Caco-2 (cell line): ENCODE results near the gene ZSWIM4. TPM values are rescaled to one million over a fixed set of nuclear protein-coding genes. Genes with fewer than 3 reads are reported as not detected.

Source experiments
- BruUV-seq: library from RNA; stranded (reverse); fragments of 400-500 nt; replicated peaks from 2 replicates; lab custom pipeline; 2021; lab: Mats Ljungman, UMichigan
- CTCF ChIA-PET: fragments of 300-600 bp; sonication (Branson Sonifier 250); formaldehyde crosslinking; loops from one replicate; lab custom pipeline; 2022; ENCODE audit warnings: antibody characterized with exemption; lab: Charles Lee
- POLR2A ChIA-PET: fragments of 300-600 bp; sonication (Branson Sonifier 250); formaldehyde crosslinking; loops from one replicate; lab custom pipeline; 2022; ENCODE audit warnings: antibody characterized with exemption; lab: Charles Lee
- DNase-seq, 2 experiments: peaks; one replicate each; pipeline versions ENCODE4 v3.0.0 to v3.0.0-alpha.2; 2020 to 2022
- H3K27me3 ChIP-seq: replicated peaks from 2 replicates; pipeline ENCODE4 v1.6.0; 2011; ENCODE audit warnings: low read length; ENCODE audit not compliant: control insufficient read depth, insufficient read depth
- H3K36me3 ChIP-seq: 2 replicates; pipeline ENCODE4 v1.5.1; 2011; ENCODE audit warnings: low read length; ENCODE audit not compliant: control insufficient read depth, insufficient read depth
- H3K4me1 ChIP-seq: fragments of 250-450 bp; sonication (Bioruptor Pico); 2 replicates; pipeline ENCODE4 v1.5.1; 2020; ENCODE audit warnings: mild to moderate bottlenecking
- H3K4me3 ChIP-seq: 2 replicates; pipeline ENCODE4 v1.5.1; 2011; ENCODE audit warnings: low read depth, mild to moderate bottlenecking, control low read depth, low read length
- H3K9me3 ChIP-seq: fragments of 250-450 bp; sonication (Bioruptor Pico); 2 replicates; pipeline ENCODE4 v1.5.1; 2020; ENCODE audit warnings: mild to moderate bottlenecking, moderate library complexity
- H3K27ac Mint-ChIP-seq: one replicate; pipeline ENCODE4 v1.8.0; 2022; ENCODE audit warnings: mixed read lengths; ENCODE audit not compliant: unreplicated experiment
- H3K27me3 Mint-ChIP-seq: one replicate; pipeline ENCODE4 v1.8.0; 2022; ENCODE audit warnings: mixed read lengths; ENCODE audit not compliant: insufficient read depth, unreplicated experiment
- H3K36me3 Mint-ChIP-seq: one replicate; pipeline ENCODE4 v1.8.0; 2022; ENCODE audit warnings: mild to moderate bottlenecking, mixed read lengths; ENCODE audit not compliant: insufficient read depth, unreplicated experiment
- H3K4me1 Mint-ChIP-seq: one replicate; pipeline ENCODE4 v1.8.0; 2022; ENCODE audit warnings: low read depth, mixed read lengths; ENCODE audit not compliant: unreplicated experiment
- H3K4me3 Mint-ChIP-seq: one replicate; pipeline ENCODE4 v1.8.0; 2022; ENCODE audit warnings: mild to moderate bottlenecking, moderate library complexity, mixed read lengths; ENCODE audit not compliant: unreplicated experiment
- H3K9me3 Mint-ChIP-seq: one replicate; pipeline ENCODE4 v1.8.0; 2022; ENCODE audit warnings: mixed read lengths; ENCODE audit not compliant: unreplicated experiment
- intact Hi-C: fragments of 100-400 bp; cut with micrococcal nuclease; formaldehyde crosslinking; loops from one replicate; pipeline ENCODE4 v1.10.0; 2022; ENCODE audit not compliant: unreplicated experiment
- total RNA-seq: library from RNA; stranded (reverse); gene quantifications from 2 replicates; pipeline ENCODE4 v1.2.3, GENCODE V29; 2022
- TF ChIP-seq, protein P1 (sequence below), 2 experiments: fragments of 200-600 bp in 1 of 2; IDR thresholded peaks; 1 replicate in 1 of 2; 2 replicates in 1 of 2; pipeline versions ENCODE4 v1.5.1 to v1.8.0; 2011 to 2022; ENCODE audit warnings: antibody characterized with exemption in 1 of 2, control low read depth in 1 of 2, inconsistent platforms in 1 of 2, low read depth in 1 of 2, low read length in 1 of 2, mild to moderate bottlenecking in 1 of 2, moderate library complexity in 1 of 2; ENCODE audit not compliant: insufficient read depth in 1 of 2, severe bottlenecking in 1 of 2, unreplicated experiment in 1 of 2

Gene ZSWIM4
- total RNA-seq, 1 experiment from 2014 or later = 4.0 TPM

DNA sequence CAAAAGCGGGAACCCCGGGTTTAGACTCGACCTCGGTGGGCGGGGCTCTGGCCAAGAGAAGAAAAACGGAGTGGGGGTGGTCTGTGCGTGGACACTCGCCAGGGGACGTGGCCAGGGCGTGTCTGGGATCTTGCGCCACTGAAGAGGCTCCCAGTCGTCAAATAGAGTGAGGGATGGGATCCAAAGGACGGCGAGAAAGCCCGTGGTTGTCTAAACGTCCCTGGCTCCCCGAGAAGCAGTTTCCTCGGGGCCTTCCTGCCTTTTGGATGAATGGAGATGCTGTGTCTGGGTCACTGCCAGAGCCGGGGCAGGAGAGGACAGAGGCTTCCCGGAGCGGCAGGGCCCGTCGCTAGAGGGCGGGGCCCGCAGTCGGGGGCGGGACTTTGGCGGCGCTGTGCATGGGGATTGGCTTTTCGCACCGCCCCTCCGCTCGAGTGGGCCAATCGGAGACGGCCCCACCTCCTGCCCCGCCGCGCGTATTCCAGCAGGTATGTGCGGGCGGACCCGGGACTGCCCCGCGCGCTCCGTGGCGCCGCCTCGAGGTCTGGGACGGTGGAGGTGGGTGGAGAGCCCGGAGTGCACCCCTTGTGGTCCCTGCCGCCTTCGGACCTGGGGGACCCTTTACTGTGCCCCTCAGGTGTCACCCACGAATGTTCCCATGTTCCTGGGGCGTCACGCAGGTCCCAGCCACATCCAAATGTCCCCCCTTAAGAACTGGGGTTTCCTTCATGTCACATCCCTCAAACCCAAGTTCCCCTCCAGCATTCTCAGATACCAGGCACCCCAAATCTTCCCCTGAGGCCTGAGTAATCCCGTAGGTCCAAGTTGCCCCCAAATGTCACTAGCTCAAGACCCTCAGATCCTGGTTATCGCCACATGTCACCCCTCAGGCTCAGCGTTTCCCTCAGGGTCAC lies 38.3 kb downstream of the ZSWIM4 start:
- POLR2A ChIA-PET = no interaction called here
- H3K4me3 Mint-ChIP-seq = peak overlapping the region; percentile 69

DNA sequence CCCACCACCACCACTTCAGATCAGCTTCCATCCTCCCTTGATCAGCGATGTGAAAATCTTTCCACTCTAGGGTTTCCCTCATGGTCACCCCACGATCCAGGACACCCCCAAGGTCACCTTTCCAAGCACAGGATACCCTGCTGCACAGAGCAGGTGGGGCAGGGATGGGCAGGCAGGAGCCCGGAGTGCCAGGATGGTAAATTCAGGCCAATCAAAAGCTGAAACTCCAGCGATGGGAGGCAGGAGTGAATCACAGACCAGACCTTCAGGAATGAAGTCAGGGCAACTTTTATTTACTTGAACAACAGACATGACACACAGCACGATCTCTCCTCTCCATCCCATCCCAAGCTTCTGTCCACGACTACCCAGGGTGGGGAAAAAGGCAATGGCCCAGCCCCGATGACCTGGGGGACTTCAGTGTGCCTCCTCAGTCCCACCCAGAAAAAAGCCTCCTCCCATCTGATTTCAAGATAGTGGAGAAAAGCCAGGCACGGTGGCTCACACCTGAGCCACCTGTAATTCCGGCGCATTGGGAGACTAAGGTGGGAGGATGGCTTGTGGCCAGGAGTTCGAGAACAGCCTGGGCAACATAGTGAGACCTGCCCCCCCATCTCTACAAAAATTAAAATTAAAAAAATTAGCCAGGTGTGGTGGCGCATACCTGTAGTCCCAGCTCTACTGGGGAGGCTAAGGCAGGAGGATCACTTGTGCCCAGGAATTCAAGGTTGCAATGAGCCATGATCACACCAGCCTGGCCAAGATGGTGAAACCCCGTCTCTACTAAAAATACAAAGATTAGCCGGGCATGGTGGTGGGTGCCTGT lies 39.2 kb downstream of the ZSWIM4 start:
- ChIA-PET POLR2A (no interaction called here), CTCF (interaction anchor here (0.6 to 1.0 kb wide), 2 partner anchors 28 to 87 kb away, joined by 3 read pairs; a partner anchor contains a TSS)
- H3K4me3 Mint-ChIP-seq = peak overlapping the region; percentile 69

More for the DNA sequence above, 38.3 kb downstream of the ZSWIM4 start:
- CTCF ChIA-PET = interaction anchor here (1.0 kb wide), 1 partner anchor 29 kb away, joined by 3 read pairs; no protein-coding TSS in a partner anchor
- Mint-ChIP-seq H3K27me3 (no peaks in the 10 kb centered on the region), H3K4me1 (no peaks in the 10 kb centered on the region), H3K9me3 (no peaks in the 10 kb centered on the region), H3K27ac (peak overlapping the region; percentile 81), H3K36me3 (peaks cover 44% of the 10 kb centered on the region)
- peak overlapping the region; percentile 35 for H3K4me3 ChIP-seq
- DNase-seq = peak; percentile 85 to 92
- TF ChIP-seq, protein P1, sequence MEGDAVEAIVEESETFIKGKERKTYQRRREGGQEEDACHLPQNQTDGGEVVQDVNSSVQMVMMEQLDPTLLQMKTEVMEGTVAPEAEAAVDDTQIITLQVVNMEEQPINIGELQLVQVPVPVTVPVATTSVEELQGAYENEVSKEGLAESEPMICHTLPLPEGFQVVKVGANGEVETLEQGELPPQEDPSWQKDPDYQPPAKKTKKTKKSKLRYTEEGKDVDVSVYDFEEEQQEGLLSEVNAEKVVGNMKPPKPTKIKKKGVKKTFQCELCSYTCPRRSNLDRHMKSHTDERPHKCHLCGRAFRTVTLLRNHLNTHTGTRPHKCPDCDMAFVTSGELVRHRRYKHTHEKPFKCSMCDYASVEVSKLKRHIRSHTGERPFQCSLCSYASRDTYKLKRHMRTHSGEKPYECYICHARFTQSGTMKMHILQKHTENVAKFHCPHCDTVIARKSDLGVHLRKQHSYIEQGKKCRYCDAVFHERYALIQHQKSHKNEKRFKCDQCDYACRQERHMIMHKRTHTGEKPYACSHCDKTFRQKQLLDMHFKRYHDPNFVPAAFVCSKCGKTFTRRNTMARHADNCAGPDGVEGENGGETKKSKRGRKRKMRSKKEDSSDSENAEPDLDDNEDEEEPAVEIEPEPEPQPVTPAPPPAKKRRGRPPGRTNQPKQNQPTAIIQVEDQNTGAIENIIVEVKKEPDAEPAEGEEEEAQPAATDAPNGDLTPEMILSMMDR (IDR thresholded peaks at IDR 0.05; ENCODE audit: insufficient read depth in 1 of 2, low read depth in 1 of 2, low read length in 1 of 2, severe bottlenecking in 1 of 2, unreplicated experiment in 1 of 2) = peak; percentile 28 to 74
- no peaks in the 10 kb centered on the region; the same call in 1 of the 2 replicates for H3K36me3 ChIP-seq
- no peaks in the 10 kb centered on the region for H3K9me3 ChIP-seq
- H3K27me3 ChIP-seq = no peaks in the 10 kb centered on the region
- intact Hi-C loops = no loop called here
- peaks cover 5% of the 10 kb centered on the region; the same call in 1 of the 2 replicates for H3K4me1 ChIP-seq
- BruUV-seq = no TSS peak

More for the DNA sequence above, 39.2 kb downstream of the ZSWIM4 start:
- BruUV-seq = no TSS peak
- Histone ChIP-seq H3K9me3 (no peaks in the 10 kb centered on the region), H3K27me3 (no peaks in the 10 kb centered on the region), H3K36me3 (no peaks in the 10 kb centered on the region; the same call in 1 of the 2 replicates), H3K4me1 (peaks cover 5% of the 10 kb centered on the region; the same call in 1 of the 2 replicates), H3K4me3 (no peak overlapping the region)
- Mint-ChIP-seq H3K4me1 (no peaks in the 10 kb centered on the region), H3K27ac (peak overlapping the region; percentile 81), H3K36me3 (peaks cover 45% of the 10 kb centered on the region), H3K9me3 (no peaks in the 10 kb centered on the region), H3K27me3 (no peaks in the 10 kb centered on the region)
- DNase-seq = no peak
- intact Hi-C loops = no loop called here
- TF ChIP-seq, protein P1 (IDR thresholded peaks at IDR 0.05; ENCODE audit: insufficient read depth in 1 of 2, low read depth in 1 of 2, low read length in 1 of 2, severe bottlenecking in 1 of 2, unreplicated experiment in 1 of 2) = no peak
